Subcutaneous adipose tissue (tissue), 4 donors: ENCODE measurements around the gene ERAL1. TPM values are rescaled to one million over a fixed set of nuclear protein-coding genes. Genes with fewer than 3 reads are reported as not detected.

Experiments used
- CTCF ChIP-seq: fragments of 450-650 bp; IDR thresholded peaks from one replicate; pipeline ENCODE4 v1.5.1; 2016; ENCODE audit warnings: low read depth, mild to moderate bottlenecking, control low read depth, antibody characterized with exemption, moderate library complexity
- total RNA-seq, 4 donors: library from RNA; depleted of rRNA; stranded (reverse); fragments of >200 nt; gene quantifications; one replicate each; pipeline ENCODE4 v1.1.0, GENCODE V29; 2016

ERAL1 gene
- total RNA-seq, 4 donors from 2014 or later: 22.7 to 34.2 (median 25.0) TPM

GRCh38 chr17:28882154-28882895, 27.5 kb downstream of the ERAL1 start:
- no peak for TF ChIP-seq CTCF

- no peak for TF ChIP-seq CTCF
These were observed 29.3 kb downstream of the ERAL1 start for GRCh38 chr17:28883967-28884702.

DNA sequence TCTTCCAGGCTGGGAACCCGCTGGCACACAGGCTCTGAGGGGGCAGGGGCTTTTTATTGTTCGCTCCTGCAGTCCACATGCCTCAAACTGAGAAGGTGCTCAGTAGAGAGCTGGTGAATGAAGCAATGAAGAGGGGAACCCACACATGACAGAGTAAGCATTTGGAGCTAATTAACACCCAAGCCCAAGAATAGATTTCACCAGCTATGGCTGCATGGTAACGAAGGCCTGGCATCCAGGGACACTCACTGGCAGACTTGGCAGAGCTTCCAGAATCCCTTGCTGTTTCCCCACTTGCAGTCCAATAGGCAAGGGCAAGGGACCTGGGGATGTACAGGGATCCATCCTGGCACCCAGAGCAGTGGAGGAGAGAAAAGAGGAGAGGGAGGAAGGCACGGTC, 30.5 kb downstream of the ERAL1 start:
- no peak for TF ChIP-seq CTCF

GRCh38 chr17:28885951-28886350, 31.1 kb downstream of the ERAL1 start:
- no peak for TF ChIP-seq CTCF

DNA sequence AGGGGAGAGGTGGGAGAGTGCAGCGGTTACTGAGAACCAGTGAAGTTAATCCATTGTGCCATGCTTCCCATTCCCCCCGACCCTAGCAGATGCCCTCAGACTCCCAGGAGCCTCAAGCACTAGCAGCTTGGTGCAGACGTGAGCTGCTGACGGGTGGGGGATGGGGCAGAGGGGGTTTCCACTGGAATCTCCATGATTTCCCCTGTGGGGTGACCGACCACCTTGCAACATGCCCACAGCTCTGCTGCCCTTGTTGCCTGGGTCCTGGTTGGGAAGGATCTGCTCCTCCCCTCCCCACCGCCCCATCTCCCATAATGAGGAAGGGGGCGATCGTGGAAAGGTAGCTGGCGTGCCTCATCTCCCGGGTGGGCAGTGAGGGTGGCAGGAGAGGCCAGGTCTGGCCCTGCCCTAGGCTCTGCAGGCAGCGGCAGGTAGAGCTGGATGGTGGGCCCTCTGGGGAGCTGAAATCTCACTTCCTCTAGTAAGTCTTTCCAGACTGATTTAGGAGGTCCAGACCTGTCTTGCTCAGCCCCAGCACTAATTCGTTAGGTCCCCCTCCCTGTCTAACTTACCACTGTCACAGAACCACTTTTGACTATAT, 33.2 kb downstream of the ERAL1 start:
- TF ChIP-seq CTCF: no peak

- TF ChIP-seq CTCF: no peak
These were observed 34.0 kb downstream of the ERAL1 start for GRCh38 chr17:28888832-28889231.

- TF ChIP-seq CTCF: no peak
These were observed 35.2 kb downstream of the ERAL1 start for GRCh38 chr17:28889996-28890395.
